DND-41 (cell line): Measurements from ENCODE around the gene ELOA.

ENCODE experiments used
- ATAC-seq: fragments of 200-7000 bp; cut with Tn5 transposase; 3 replicates; pipeline ENCODE4 v1.9.1; 2021; ENCODE audit warnings: low read depth; ENCODE audit not compliant: insufficient read depth
- DNase-seq: peaks from one replicate; pipeline ENCODE4 v3.0.0-alpha.2; 2020
- H2AFZ ChIP-seq: 2 replicates; pipeline ENCODE4 v1.6.0; 2012; ENCODE audit warnings: low read depth, low read length
- H3K27ac ChIP-seq: 2 replicates; pipeline ENCODE4 v1.5.1; 2012; ENCODE audit warnings: low read length, inconsistent platforms
- H3K27me3 ChIP-seq: fragments of 200-600 bp; sonication (generic); 2 replicates; pipeline ENCODE4 v1.6.0; 2012; ENCODE audit warnings: low read length, mild to moderate bottlenecking, inconsistent platforms; ENCODE audit not compliant: insufficient read depth, poor library complexity
- H3K36me3 ChIP-seq: 2 replicates; pipeline ENCODE4 v1.5.1; 2012; ENCODE audit warnings: low read length, inconsistent platforms; ENCODE audit not compliant: insufficient read depth
- H3K4me1 ChIP-seq: 2 replicates; pipeline ENCODE4 v1.5.1; 2012; ENCODE audit warnings: mild to moderate bottlenecking, low read length; ENCODE audit not compliant: insufficient read depth
- H3K4me2 ChIP-seq: 2 replicates; pipeline ENCODE4 v1.6.0; 2012; ENCODE audit warnings: mild to moderate bottlenecking, moderate library complexity, low read length, inconsistent platforms; ENCODE audit not compliant: insufficient read depth
- H3K4me3 ChIP-seq, 2 experiments: fragments of 200-600 bp in 1 of 2; shearing (Covaris generic) in 1 of 2; 2 replicates each; pipeline ENCODE4 v1.5.1; 2012 to 2016; ENCODE audit warnings: inconsistent platforms in 2 of 2, low read length in 2 of 2, mild to moderate bottlenecking in 2 of 2, low read depth in 1 of 2, moderate library complexity in 1 of 2
- H3K79me2 ChIP-seq: 2 replicates; pipeline ENCODE4 v1.6.0; 2012; ENCODE audit warnings: low read length, inconsistent platforms; ENCODE audit not compliant: insufficient read depth
- H3K9ac ChIP-seq: 2 replicates; pipeline ENCODE4 v1.6.0; 2012; ENCODE audit warnings: low read depth, mild to moderate bottlenecking, inconsistent platforms, low read length, moderate library complexity
- H3K9me3 ChIP-seq: 2 replicates; pipeline ENCODE4 v1.5.1; 2012; ENCODE audit warnings: low read length, moderate library complexity, mild to moderate bottlenecking, inconsistent platforms; ENCODE audit not compliant: insufficient read depth, severe bottlenecking
- H4K20me1 ChIP-seq: 2 replicates; pipeline ENCODE4 v1.6.0; 2012; ENCODE audit warnings: low read length; ENCODE audit not compliant: insufficient read depth
- CTCF ChIP-seq: IDR thresholded peaks from 2 replicates; pipeline ENCODE4 v1.5.1; 2012; ENCODE audit warnings: borderline replicate concordance, low read length, moderate library complexity, mild to moderate bottlenecking; ENCODE audit not compliant: poor library complexity, severe bottlenecking; ENCODE audit errors: extremely low read depth
- EZH2 ChIP-seq: IDR thresholded peaks from 3 replicates; pipeline ENCODE4 v1.6.1; 2012; ENCODE audit warnings: borderline replicate concordance, low read depth, mild to moderate bottlenecking, moderate library complexity, low read length, inconsistent platforms; ENCODE audit not compliant: severe bottlenecking

ELOA gene

DNA sequence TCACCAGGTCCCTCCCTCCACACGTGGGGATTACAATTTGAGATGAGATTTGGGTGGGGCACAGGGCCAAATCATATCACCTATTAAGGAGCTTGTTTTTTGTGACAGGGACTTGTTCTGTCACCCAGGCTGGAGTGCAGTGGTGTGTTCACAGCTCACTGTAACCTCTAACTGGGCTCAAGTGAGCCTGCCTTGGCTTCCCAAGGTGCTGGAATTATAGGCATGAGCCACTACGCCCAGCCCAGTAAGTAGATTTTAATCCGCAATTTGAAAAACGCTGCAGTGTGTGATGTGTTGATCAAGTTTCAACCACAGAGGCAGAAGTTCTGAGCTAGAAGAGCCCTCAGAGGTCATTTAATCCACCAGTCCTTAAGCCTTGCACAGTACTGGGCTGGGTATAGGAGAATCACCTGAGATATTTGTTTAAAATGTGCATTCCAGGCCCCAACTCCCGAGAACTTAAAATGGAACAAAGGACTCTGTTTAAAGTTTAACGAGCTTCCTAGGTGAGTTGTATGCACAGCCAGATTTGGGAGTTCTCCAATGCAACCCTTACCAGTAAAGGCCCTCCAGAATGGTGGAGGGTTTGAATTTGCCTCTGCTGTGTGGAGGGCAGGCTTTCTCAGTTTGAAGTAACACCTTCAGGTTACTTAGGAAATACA is 38.3 kb upstream of the ELOA start:
- Histone ChIP-seq H3K9ac (no peak overlapping the region), H3K27ac (no peak overlapping the region), H4K20me1 (peaks cover 24% of the 10 kb centered on the region), H3K4me3 (no peak overlapping the region), H3K27me3 (no peaks in the 10 kb centered on the region), H3K9me3 (no peaks in the 10 kb centered on the region), H3K4me2 (no peak overlapping the region), H3K36me3 (peaks cover 43% of the 10 kb centered on the region), H2AFZ (no peak overlapping the region), H3K79me2 (peaks cover 18% of the 10 kb centered on the region; the same call in 1 of the 2 replicates), H3K4me1 (no peaks in the 10 kb centered on the region)
- TF ChIP-seq EZH2 (no peak), CTCF (no peak)
- DNase-seq: no peak
- no peak for ATAC-seq

GRCh38 chr1:23709229-23709628 is 34.0 kb upstream of the ELOA start:
- Histone ChIP-seq H3K9ac (no peak overlapping the region), H3K4me2 (no peak overlapping the region), H3K9me3 (no peaks in the 10 kb centered on the region), H3K27me3 (no peaks in the 10 kb centered on the region), H4K20me1 (peaks cover 11% of the 10 kb centered on the region; the same call in 1 of the 2 replicates), H3K4me3 (no peak overlapping the region), H3K79me2 (peaks cover 16% of the 10 kb centered on the region; the same call in 1 of the 2 replicates), H3K4me1 (no peaks in the 10 kb centered on the region), H3K27ac (no peak overlapping the region), H2AFZ (no peak overlapping the region), H3K36me3 (peaks cover 14% of the 10 kb centered on the region)
- TF ChIP-seq EZH2: no peak
- TF ChIP-seq CTCF: no peak
- DNase-seq: no peak
- no peak for ATAC-seq

DNA sequence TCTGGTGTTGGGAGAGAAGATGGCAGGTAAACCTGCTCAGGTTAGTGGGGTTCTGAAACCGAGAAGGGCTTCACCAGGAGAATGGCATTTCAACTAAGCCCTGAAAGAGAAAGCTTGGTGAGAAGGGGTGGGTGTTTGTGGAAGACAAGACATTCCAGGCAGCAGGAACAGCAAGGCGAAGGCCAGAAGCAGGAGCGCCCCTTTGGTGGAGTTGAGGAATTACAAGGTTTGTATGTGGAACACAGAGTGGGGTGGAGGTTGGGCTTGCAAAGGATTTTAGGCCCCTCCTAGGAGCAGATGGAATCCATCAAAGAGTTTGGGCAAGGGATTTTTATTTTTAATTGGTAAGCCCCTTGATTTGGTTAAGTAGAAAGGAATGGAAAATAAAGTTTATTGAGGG is 24.8 kb upstream of the ELOA start:
- Histone ChIP-seq H3K36me3 (no peaks in the 10 kb centered on the region), H3K27me3 (no peaks in the 10 kb centered on the region), H3K4me2 (no peak overlapping the region), H3K4me3 (no peak overlapping the region), H3K9me3 (no peaks in the 10 kb centered on the region), H3K9ac (no peak overlapping the region), H3K4me1 (no peaks in the 10 kb centered on the region), H3K79me2 (no peaks in the 10 kb centered on the region), H3K27ac (no peak overlapping the region), H2AFZ (no peak overlapping the region), H4K20me1 (no peaks in the 10 kb centered on the region)
- DNase-seq (no peak), ATAC-seq (peak; percentile 54; the same call in 1 of the 3 replicates)
- TF ChIP-seq EZH2 (no peak), CTCF (peak; percentile 54)

GRCh38 chr1:23719162-23719820 is 24.0 kb upstream of the ELOA start:
- H3K27me3 ChIP-seq: no peaks in the 10 kb centered on the region
- no peak overlapping the region for H3K27ac ChIP-seq
- ATAC-seq: no peak
- H4K20me1 ChIP-seq: no peaks in the 10 kb centered on the region
- H2AFZ ChIP-seq: no peak overlapping the region
- H3K4me3 ChIP-seq: no peak overlapping the region
- H3K4me1 ChIP-seq: no peaks in the 10 kb centered on the region
- H3K79me2 ChIP-seq: no peaks in the 10 kb centered on the region
- no peak overlapping the region for H3K9ac ChIP-seq
- no peak for DNase-seq
- H3K36me3 ChIP-seq: no peaks in the 10 kb centered on the region
- TF ChIP-seq EZH2: no peak
- no peak for TF ChIP-seq CTCF
- no peak overlapping the region for H3K4me2 ChIP-seq
- no peaks in the 10 kb centered on the region for H3K9me3 ChIP-seq
